GM20431 (cell line): ENCODE data around the gene KHDRBS2.

Experiments
- in situ Hi-C: fragments of 300-500 bp; cut with MseI, MboI; formaldehyde crosslinking; loops from one replicate; pipeline ENCODE4 v1.15.0; 2020; ENCODE audit warnings: low sequenced_read_pairs; ENCODE audit not compliant: unreplicated experiment

Gene KHDRBS2

GRCh38 chr6:62285612-62286469, at the start of gene KHDRBS2:
TSS of gene KHDRBS2 (minus strand) at chr6:62286225.
- in situ Hi-C loops, result no loop called here

GRCh38 chr6:62328607-62329006, 42.6 kb upstream of the KHDRBS2 start:
- in situ Hi-C loops, result no loop called here

- in situ Hi-C loops, result no loop called here
These were observed 38.8 kb upstream of the KHDRBS2 start for GRCh38 chr6:62324834-62325233.

GRCh38 chr6:62323818-62324431, 37.9 kb upstream of the KHDRBS2 start:
- in situ Hi-C loops, result no loop called here

- in situ Hi-C loops, result no loop called here
These were observed 12.8 kb upstream of the KHDRBS2 start for GRCh38 chr6:62298745-62299392.

- in situ Hi-C loops, result no loop called here
These were observed 10.5 kb upstream of the KHDRBS2 start for GRCh38 chr6:62296541-62296940.

- in situ Hi-C loops, result no loop called here
These were observed 2.9 kb upstream of the KHDRBS2 start for GRCh38 chr6:62288974-62289373.

- in situ Hi-C loops, result no loop called here
These were observed 2.5 kb upstream of the KHDRBS2 start for GRCh38 chr6:62288562-62288961.

GRCh38 chr6:62286470-62286843, 432 bp upstream of the KHDRBS2 start:
- in situ Hi-C loops, result no loop called here

- in situ Hi-C loops, result no loop called here
These were observed 1.3 kb downstream of the KHDRBS2 start for GRCh38 chr6:62284725-62285124.

- in situ Hi-C loops, result no loop called here
These were observed 2.1 kb downstream of the KHDRBS2 start for GRCh38 chr6:62283796-62284411.

- in situ Hi-C loops, result no loop called here
These were observed 2.7 kb downstream of the KHDRBS2 start for GRCh38 chr6:62283365-62283764.

GRCh38 chr6:62280099-62280498, 5.9 kb downstream of the KHDRBS2 start:
- in situ Hi-C loops, result no loop called here

- in situ Hi-C loops, result no loop called here
These were observed 13.9 kb downstream of the KHDRBS2 start for GRCh38 chr6:62272114-62272513.

- in situ Hi-C loops, result no loop called here
These were observed 20.0 kb downstream of the KHDRBS2 start for GRCh38 chr6:62265906-62266525.

GRCh38 chr6:62262283-62262682, 23.7 kb downstream of the KHDRBS2 start:
- in situ Hi-C loops, result no loop called here

GRCh38 chr6:62246087-62246486, 39.9 kb downstream of the KHDRBS2 start:
- in situ Hi-C loops, result no loop called here

- in situ Hi-C loops, result no loop called here
These were observed 49.2 kb downstream of the KHDRBS2 start for GRCh38 chr6:62236784-62237183.

- in situ Hi-C loops, result no loop called here
These were observed 56.8 kb downstream of the KHDRBS2 start for GRCh38 chr6:62229231-62229630.

GRCh38 chr6:62217866-62218265, 68.2 kb downstream of the KHDRBS2 start:
- in situ Hi-C loops, result no loop called here
